ENCODE measurements around the gene MAP7. TPM values are rescaled to one million over a fixed set of nuclear protein-coding genes. Genes with fewer than 3 reads are reported as not detected.

MAP7 gene
- total RNA-seq, 1 donor from 2014 or later = 1.3 TPM

DNA sequence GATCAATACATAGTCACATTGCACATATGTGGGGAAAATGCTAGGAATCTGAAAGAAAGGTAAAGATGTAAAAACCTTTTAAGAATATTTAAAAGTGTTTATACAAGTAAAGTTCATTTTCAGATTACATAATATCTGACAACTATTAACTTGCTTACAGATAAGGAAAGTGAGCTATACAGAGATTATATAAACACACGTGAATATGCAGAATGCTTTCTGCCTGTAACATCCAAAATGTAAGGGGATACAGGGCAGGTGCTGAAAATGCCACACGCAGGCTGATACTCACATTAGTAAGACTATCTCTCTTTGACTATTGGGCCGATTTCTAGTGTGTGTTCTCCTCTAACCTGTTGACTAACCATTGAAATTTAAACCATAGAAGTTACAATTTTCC lies 17.9 kb upstream of the MAP7 start:
- H3K4me3 Mint-ChIP-seq = no peak overlapping the region
- H3K4me1 Mint-ChIP-seq = no peaks in the 10 kb centered on the region
- peaks cover 8% of the 10 kb centered on the region for H3K36me3 Mint-ChIP-seq (ENCODE audit: low read depth)
- H3K27ac Mint-ChIP-seq (ENCODE audit: unreplicated experiment) = no peak overlapping the region
- peaks cover 19% of the 10 kb centered on the region for H3K9me3 Mint-ChIP-seq
- TF ChIP-seq, protein P1, sequence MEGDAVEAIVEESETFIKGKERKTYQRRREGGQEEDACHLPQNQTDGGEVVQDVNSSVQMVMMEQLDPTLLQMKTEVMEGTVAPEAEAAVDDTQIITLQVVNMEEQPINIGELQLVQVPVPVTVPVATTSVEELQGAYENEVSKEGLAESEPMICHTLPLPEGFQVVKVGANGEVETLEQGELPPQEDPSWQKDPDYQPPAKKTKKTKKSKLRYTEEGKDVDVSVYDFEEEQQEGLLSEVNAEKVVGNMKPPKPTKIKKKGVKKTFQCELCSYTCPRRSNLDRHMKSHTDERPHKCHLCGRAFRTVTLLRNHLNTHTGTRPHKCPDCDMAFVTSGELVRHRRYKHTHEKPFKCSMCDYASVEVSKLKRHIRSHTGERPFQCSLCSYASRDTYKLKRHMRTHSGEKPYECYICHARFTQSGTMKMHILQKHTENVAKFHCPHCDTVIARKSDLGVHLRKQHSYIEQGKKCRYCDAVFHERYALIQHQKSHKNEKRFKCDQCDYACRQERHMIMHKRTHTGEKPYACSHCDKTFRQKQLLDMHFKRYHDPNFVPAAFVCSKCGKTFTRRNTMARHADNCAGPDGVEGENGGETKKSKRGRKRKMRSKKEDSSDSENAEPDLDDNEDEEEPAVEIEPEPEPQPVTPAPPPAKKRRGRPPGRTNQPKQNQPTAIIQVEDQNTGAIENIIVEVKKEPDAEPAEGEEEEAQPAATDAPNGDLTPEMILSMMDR (conservative IDR thresholded peaks at IDR 0.05) = no peak
- DNase-seq (ENCODE audit: low read depth, low spot score) = no peak
- peaks cover 10% of the 10 kb centered on the region for H3K27me3 Mint-ChIP-seq (ENCODE audit: low read depth)

DNA sequence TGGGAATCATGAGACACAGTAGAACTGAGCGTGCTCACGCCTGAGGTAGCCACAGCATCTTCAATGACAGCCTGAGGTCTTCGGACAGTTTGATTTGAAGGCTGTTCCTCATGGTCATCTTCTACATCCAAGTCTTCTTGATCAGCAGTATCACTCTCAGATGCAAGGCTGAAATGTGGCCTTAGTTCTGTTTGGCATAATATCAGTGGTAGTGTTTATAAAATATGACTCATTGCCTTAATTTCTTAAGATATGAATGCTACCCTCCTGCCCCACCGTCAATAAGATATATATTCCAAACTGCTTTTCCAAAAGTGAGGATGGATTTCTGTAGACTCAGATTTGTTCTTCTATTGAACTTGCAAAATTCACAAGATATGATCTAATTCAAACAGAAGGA lies 17.5 kb upstream of the MAP7 start:
- Mint-ChIP-seq H3K27me3 (ENCODE audit: low read depth) (peaks cover 10% of the 10 kb centered on the region), H3K4me3 (no peak overlapping the region), H3K36me3 (ENCODE audit: low read depth) (peaks cover 8% of the 10 kb centered on the region), H3K4me1 (no peaks in the 10 kb centered on the region), H3K27ac (ENCODE audit: unreplicated experiment) (no peak overlapping the region), H3K9me3 (peaks cover 19% of the 10 kb centered on the region)
- TF ChIP-seq, protein P1 (conservative IDR thresholded peaks at IDR 0.05) = no peak
- DNase-seq (ENCODE audit: low read depth, low spot score) = no peak

DNA sequence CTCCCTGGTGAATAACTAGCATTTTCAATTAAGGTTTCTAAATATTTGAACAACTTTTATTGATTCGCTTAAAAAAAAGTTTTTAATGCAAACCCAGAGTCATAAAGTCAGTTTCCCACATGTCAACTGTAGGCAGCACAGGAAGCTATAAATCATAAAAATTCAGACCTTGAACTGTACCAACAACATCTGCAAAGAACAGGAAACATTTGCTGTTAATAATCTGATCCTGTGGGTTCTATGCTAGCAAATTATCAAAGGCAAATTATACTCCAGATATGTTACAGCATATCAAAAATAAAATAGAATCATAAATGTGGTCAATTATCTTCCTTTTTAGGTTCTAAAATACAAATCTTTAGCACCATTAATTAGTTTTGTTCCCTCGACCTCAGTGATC lies 16.6 kb upstream of the MAP7 start:
- Mint-ChIP-seq H3K27ac (ENCODE audit: unreplicated experiment) (no peak overlapping the region), H3K4me3 (no peak overlapping the region), H3K36me3 (ENCODE audit: low read depth) (peaks cover 8% of the 10 kb centered on the region), H3K4me1 (no peaks in the 10 kb centered on the region), H3K27me3 (ENCODE audit: low read depth) (peaks cover 10% of the 10 kb centered on the region), H3K9me3 (peaks cover 18% of the 10 kb centered on the region)
- no peak for DNase-seq (ENCODE audit: low read depth, low spot score)
- TF ChIP-seq, protein P1 (conservative IDR thresholded peaks at IDR 0.05) = no peak

GRCh38 chr6:136566007-136566487 lies 15.8 kb upstream of the MAP7 start:
- TF ChIP-seq, protein P1 (conservative IDR thresholded peaks at IDR 0.05) = no peak
- Mint-ChIP-seq H3K36me3 (ENCODE audit: low read depth) (peaks cover 1% of the 10 kb centered on the region), H3K4me3 (no peak overlapping the region), H3K27me3 (ENCODE audit: low read depth) (peaks cover 10% of the 10 kb centered on the region), H3K9me3 (peaks cover 12% of the 10 kb centered on the region), H3K4me1 (no peaks in the 10 kb centered on the region), H3K27ac (ENCODE audit: unreplicated experiment) (no peak overlapping the region)
- no peak for DNase-seq (ENCODE audit: low read depth, low spot score)

GRCh38 chr6:136564180-136564579 lies 14.0 kb upstream of the MAP7 start:
- Mint-ChIP-seq H3K9me3 (no peaks in the 10 kb centered on the region), H3K27me3 (ENCODE audit: low read depth) (peaks cover 12% of the 10 kb centered on the region), H3K4me1 (no peaks in the 10 kb centered on the region), H3K27ac (ENCODE audit: unreplicated experiment) (no peak overlapping the region), H3K4me3 (no peak overlapping the region), H3K36me3 (ENCODE audit: low read depth) (no peaks in the 10 kb centered on the region)
- DNase-seq (ENCODE audit: low read depth, low spot score) = no peak
- TF ChIP-seq, protein P1 (conservative IDR thresholded peaks at IDR 0.05) = no peak
